Type B pancreatic cell (in vitro differentiated cells): ENCODE data around the gene DCAF10. TPM values are rescaled to one million over a fixed set of nuclear protein-coding genes. Genes with fewer than 3 reads are reported as not detected.

Source experiments
- DNase-seq: peaks from one replicate; pipeline ENCODE4 v3.0.0; 2021; ENCODE audit warnings: mixed read lengths; ENCODE audit not compliant: unreplicated experiment; ENCODE audit errors: extremely low spot score
- H3K27ac Mint-ChIP-seq: 2 replicates; pipeline ENCODE4 v1.8.0; 2021; ENCODE audit warnings: mild to moderate bottlenecking, mixed read lengths
- H3K27me3 Mint-ChIP-seq: 2 replicates; pipeline ENCODE4 v1.8.0; 2021; ENCODE audit warnings: mixed read lengths
- H3K36me3 Mint-ChIP-seq: 2 replicates; pipeline ENCODE4 v1.8.0; 2021; ENCODE audit warnings: mixed read lengths
- H3K4me1 Mint-ChIP-seq: one replicate; pipeline ENCODE4 v1.8.0; 2021; ENCODE audit warnings: mixed read lengths; ENCODE audit not compliant: unreplicated experiment
- H3K4me3 Mint-ChIP-seq: 2 replicates; pipeline ENCODE4 v1.8.0; 2021; ENCODE audit warnings: mild to moderate bottlenecking, mixed read lengths
- H3K9me3 Mint-ChIP-seq: 2 replicates; pipeline ENCODE4 v1.8.0; 2021; ENCODE audit warnings: mixed read lengths
- CTCF ChIP-seq: fragments of 200-600 bp; sonication (generic); conservative IDR thresholded peaks from 2 replicates; pipeline ENCODE4 v1.5.0; 2021; ENCODE audit warnings: antibody characterized with exemption, mild to moderate bottlenecking
- total RNA-seq: library from RNA; stranded (reverse); gene quantifications from 2 replicates; pipeline ENCODE4 v1.2.1, GENCODE V29; 2021; ENCODE audit warnings: low replicate concordance

DCAF10 gene
- total RNA-seq, 1 donor from 2014 or later: 30.2 TPM

- TF ChIP-seq CTCF: no peak
- H3K36me3 Mint-ChIP-seq: no peaks in the 10 kb centered on the region
- no peak for DNase-seq
- H3K27ac Mint-ChIP-seq: no peak overlapping the region
- peaks cover 13% of the 10 kb centered on the region for H3K4me1 Mint-ChIP-seq
- no peaks in the 10 kb centered on the region for H3K27me3 Mint-ChIP-seq
- no peak overlapping the region for H3K4me3 Mint-ChIP-seq
- no peaks in the 10 kb centered on the region for H3K9me3 Mint-ChIP-seq
Observed at GRCh38 chr9:37915911-37916470, 115.4 kb downstream of the DCAF10 start.

GRCh38 chr9:37916471-37917312 is 116.1 kb downstream of the DCAF10 start:
- Mint-ChIP-seq H3K4me3 (no peak overlapping the region), H3K27me3 (no peaks in the 10 kb centered on the region), H3K27ac (no peak overlapping the region), H3K36me3 (no peaks in the 10 kb centered on the region), H3K9me3 (no peaks in the 10 kb centered on the region), H3K4me1 (peaks cover 20% of the 10 kb centered on the region)
- no peak for DNase-seq
- TF ChIP-seq CTCF: no peak

Other genes with a start within 250 kb of the DCAF10 start
- 10.5 and 18.5 TPM in 2 replicates for gene FBXO10, start 224.4 kb upstream of the DCAF10 start, total RNA-seq
- gene TOMM5, start 208.2 kb upstream of the DCAF10 start, total RNA-seq: 132 and 144 TPM in 2 replicates
- gene FRMPD1, start 149.8 kb upstream of the DCAF10 start, total RNA-seq: 0.36 and 0.82 TPM in 2 replicates
- gene TRMT10B, start 47.0 kb upstream of the DCAF10 start, total RNA-seq: 8.8 and 9.1 TPM in 2 replicates
- 33.9 and 61.9 TPM in 2 replicates for gene EXOSC3, start 15.7 kb upstream of the DCAF10 start, total RNA-seq
- 26.9 and 32.5 TPM in 2 replicates for gene SLC25A51, start 103.3 kb downstream of the DCAF10 start, total RNA-seq